GM18873 (cell line): ENCODE measurements around the gene RHOT1.
"Not testable (repeated sequence)": the region's sequence is repeated elsewhere in the genome, so short reads cannot be mapped to it uniquely, and the experiment has no call there.

Experiments used
- ATAC-seq: cut with Tn5 transposase; IDR thresholded peaks from one replicate; pipeline ENCODE4 v1.9.1; 2021; ENCODE audit warnings: mild to moderate bottlenecking, moderate library complexity, moderate number of reproducible peaks; ENCODE audit not compliant: unreplicated experiment, low FRiP score

The RHOT1 gene

DNA sequence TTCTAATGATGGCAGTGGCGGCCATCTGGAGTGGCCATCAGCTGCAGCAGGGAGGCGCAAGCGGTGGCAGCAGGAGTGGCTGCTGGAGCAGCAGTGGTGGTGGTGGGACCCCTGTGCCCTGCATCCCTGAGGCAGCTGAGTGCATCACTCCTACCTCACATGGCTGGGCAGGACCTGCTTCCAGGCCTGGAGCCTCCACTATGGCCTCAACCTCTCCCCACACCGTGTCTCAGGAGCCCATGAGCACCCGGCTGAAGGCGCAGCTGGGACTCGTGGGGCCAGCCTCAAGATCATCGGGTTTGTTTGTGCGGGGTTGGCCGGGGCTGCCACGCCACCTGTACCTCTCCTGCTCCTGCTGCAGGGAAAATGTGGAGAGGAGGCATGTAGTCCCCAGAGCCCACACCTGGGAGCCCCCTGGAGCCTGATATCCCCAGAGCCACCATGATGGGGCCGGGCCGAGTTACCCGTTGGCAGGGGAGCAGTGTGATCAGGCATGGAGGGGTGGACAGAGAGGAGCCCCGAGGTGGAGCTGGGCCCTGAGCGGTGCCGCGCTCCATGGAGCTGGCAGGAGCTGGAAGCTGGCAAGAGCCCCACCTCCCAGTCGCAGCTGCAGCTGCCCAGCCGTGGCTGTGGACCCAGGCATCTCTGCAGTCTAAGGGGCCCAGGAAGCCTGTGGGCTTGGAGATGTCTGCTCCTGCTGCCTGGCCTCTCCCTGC is 16.7 kb downstream of the RHOT1 start:
- no peak for ATAC-seq

DNA sequence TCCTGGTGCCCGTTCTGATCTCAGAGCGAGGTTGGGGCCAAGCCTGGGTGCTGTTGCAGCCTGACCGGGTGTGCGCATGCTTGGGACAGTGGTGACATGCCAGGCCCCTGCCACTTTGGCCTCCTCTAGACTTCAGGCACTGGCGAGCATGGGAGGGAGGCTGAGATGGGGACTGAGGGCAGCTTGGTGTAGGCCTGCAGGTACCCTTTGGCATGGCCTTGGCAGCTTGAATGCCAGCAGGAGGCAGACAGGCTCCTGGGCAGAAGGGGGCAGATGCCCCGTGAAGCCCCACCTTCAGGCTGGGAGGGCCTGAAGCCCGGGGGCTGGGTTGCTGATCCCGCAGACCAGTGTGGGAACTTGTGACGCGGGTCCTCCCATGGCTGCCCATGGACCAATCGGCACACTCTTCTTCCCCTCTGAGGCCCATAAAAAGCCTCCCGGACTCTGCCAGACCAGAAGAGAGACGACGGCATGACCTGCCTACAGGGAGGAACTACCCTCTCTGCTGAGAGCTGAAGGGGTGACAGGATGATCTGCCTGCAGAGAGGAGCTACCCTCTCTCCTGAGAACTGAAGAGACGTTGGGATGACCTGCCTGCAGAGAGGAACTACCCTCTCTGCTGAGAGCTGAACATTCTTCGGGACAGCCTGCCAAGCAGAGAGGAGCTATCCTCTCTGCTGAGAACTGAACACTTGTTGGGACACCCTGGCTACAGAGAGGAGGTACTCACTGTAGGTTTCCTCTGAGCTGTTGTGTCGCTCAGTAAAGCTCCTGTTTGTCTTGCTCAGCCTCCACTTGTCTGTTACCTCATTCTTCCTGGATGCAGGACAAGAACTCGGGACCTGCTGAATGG is 17.5 kb downstream of the RHOT1 start:
- ATAC-seq, result no peak

DNA sequence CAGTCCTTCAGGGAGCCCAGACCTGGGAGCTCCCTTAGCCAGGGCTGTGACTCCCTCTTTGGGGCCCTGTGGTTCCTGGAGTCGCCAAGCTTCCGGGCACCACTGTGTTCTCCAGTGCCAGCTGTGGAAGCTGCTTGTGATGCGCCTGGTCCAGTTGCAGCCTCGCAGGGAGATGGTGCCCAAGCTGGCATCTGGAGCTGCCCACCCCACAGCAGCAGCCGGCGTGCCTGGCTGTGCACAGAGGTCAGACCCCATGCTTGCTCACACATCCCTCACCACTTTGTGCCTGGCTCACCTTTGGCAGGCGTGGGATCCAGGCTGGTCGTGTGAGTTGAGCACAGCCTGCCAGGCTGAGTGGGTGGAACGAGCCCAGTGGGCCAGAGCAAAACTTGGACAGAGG is 18.2 kb downstream of the RHOT1 start:
- no peak for ATAC-seq

DNA sequence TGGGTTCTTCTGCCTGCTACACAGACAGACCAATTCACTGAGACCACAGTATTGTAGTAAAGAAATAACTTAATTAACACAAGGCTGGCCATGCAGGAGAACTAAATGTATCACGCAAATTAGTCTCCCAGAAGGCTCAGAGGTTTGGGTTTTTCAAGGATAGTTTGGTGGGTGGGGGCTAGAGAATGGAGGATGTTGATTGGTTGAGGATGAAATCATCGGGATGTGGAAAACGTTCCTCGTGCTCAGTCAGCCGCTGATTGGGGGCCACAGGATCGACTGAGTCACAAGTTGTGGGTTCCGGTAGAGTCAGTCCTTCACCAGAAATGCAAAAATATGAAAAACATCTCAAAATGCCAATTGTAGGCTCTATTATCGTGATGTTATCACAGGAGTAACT is 18.7 kb downstream of the RHOT1 start:
- ATAC-seq, result no peak

DNA sequence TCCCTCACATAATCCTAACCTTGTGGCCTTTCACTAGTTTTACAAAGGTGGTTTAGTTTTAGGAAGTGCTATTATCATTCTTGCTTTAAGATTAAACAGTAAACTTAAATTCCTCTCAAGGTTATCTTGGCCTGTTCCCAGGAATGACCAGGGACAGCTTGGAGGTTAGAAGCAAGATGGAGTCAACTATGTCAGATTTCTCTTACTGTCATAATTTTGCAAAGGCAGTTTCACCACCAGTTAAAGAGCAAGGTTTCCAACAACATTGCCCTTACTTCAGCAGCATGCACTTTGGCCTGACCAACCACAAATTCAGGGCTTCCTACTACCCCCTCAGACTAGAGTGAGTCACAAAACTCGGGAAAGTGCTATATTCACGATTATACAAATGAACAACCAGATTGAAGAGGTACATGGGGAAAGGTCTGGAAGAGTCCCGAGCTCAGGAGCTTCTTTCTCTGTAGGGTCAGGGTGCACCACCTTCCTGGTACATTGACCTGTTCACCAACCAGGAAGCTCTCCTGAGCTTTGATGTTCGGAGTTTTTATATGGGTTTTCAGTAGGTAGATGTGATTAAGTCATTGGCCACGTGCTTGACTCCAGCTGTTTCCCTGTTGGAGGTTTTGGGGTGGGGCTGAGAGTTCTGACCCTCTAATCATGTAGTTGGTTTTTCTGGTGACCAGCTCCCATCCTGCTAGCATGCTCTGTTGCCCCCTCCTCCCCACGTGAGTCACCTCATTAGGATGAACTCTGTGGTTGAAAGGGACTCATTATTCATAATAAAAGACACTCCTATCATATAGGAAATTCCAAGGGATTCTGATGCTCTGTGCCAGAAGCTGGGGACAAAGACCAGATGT is 19.4 kb downstream of the RHOT1 start:
- no peak for ATAC-seq

DNA sequence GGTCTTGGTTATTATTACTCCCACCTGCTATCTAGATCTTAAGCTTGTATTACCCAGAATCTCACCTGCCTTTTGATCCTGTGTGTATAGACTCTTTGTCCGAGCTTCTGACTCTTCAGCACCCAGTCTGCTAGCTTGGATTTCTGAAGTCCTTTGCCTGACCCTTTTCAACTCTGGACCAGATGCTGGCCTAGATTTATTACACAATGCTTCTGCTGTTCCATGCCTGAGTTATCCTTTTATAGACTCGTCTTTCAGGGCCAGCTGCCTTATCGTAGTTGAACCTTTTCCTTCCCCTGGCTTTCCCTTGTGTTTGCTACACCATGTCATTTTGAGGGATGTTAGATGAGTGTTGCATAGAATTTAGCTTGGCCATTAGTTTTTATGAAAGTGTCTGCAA is 32.6 kb downstream of the RHOT1 start:
- ATAC-seq, result no peak

DNA sequence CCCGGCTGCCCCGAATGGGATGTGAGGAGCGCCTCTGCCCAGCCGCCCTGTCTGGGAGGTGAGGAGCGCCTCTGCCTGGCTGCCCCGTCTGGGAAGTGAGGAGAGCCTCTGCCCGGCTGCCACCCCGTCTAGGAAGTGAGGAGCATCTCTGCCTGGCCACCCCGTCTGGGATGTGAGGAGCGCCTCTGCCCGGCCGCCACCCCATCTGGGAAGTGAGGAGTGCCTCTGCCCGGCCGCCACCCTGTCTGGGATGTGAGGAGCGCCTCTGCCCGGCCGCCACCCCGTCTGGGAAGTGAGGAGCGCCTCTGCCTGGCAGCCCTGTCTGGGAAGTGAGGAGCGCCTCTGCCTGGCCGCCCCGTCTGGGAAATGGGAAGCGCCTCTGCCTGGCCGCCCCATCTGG is 36.4 kb downstream of the RHOT1 start:
- not testable (repeated sequence) for ATAC-seq

DNA sequence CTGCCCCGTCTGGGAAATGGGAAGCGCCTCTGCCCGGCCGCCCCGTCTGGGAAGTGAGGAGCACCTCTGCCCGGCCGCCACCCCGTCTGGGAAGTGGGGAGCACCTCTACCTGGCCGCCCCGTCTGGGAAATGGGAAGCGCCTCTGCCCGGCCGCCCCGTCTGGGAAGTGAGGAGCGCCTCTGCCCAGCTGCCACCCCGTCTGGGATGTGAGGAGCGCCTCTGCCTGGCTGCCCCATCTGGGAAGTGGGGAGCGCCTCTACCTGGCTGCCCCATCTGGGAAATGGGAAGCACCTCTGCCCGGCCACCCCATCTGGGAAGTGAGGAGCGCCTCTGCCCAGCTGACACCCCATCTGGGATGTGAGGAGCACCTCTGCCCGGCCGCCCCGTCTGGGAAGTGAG is 36.8 kb downstream of the RHOT1 start:
- not testable (repeated sequence) for ATAC-seq

DNA sequence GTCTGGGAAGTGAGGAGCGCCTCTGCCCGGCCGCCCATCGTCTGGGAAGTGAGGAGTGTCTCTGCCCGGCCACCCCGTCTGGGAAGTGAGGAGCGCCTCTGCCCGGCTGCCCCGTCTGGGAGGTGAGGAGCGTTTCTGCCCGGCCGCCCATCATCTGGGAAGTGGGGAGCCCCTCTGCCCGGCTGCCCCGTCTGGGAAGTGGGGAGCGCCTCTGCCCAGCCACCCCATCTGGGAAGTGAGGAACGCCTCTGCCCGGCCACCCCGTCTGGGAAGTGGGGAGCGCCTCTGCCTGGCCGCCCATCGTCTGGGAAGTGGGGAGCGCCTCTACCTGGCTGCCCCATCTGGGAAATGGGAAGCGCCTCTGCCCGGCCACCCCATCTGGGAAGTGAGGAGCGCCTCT is 37.2 kb downstream of the RHOT1 start:
- ATAC-seq, result not testable (repeated sequence)

DNA sequence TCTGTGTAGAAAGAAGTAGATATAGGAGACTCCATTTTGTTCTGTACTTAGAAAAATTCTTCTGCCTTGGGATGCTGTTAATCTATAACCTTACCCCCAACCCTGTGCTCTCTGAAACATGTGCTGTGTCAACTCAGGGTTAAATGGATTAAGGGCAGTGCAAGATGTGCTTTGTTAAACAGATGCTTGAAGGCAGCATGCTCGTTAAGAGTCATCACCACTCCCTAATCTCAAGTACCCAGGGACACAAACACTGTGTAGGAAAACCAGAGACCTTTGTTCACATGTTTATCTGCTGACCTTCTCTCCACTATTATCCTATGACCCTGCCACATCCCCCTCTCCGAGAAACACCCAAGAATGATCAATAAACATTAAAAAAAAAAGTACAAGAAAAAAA is 38.0 kb downstream of the RHOT1 start:
- ATAC-seq, result not testable (repeated sequence)

DNA sequence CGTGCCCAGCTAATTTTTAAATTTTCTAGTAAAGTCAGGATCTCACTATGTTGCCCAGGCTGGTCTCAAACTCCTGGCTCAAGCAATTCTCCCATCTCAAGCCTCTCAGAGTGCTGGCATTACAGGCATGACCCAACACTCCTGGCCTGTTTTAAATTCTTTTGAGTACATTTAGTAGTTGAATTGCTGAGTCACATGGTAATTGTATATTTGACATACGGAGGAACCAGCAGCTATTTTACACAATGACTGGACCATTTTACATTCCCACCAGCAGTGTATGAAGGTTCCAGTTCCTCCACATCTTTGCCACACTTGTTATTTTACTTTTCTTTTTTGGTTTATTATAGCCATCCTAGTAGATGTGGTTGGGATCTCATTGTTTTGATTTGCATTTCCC is 43.6 kb downstream of the RHOT1 start:
- ATAC-seq, result no peak

DNA sequence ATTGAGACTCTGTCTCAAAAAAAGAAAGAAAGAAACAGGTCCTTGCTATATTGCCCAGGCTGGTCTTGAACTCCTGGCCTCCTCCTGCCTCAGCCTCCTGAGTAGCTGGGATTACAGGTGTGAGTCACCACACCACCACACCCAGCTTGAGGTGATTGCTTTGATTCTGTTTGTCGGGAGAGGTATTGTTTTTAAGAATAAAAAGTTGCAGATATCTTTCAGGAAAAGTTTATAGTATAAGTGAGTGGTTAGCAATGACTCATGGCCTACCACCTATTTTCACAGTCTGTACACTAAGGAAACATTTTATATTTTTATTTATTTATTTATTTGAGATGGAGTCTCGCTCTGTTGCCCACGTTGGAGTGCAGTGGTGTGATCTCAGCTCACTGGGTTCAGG is 45.0 kb downstream of the RHOT1 start:
- ATAC-seq, result no peak

DNA sequence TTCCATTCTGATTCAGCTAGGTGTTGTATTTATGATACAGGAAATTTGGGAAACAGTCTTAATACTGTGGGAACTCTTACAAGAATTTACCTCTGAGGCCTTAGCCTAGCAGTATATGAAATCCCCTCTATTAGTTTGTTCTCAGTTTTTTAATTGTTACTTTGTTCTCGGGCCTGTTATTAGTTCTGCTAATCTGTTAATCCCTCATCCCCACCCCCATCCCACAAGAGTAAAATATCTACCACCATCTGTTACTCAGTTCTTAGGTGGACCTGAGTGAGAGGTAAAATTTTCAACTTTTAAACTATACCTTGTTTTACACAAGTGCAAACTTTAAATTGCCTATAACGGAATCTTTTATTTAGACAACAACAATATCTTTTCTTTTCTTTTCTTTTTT is 47.0 kb downstream of the RHOT1 start:
- no peak for ATAC-seq

DNA sequence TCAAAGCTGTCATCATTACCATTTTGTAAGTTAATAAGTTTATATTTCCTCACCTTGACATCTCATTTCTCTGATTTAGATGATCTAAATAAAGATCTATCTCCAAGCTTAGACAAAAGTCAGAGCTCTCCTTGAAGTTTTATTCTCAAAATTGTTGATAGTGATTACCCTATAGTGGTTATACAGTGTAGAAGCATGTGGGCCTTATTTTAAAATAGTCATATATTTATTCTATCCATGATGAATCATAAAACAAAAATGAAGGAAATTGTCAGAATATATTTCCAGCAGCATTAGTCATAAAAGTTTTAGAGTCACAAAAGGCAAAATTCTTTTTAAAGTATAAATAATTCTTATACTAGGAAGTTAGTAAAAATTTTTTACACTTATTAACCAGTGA is 49.0 kb downstream of the RHOT1 start:
- no peak for ATAC-seq

DNA sequence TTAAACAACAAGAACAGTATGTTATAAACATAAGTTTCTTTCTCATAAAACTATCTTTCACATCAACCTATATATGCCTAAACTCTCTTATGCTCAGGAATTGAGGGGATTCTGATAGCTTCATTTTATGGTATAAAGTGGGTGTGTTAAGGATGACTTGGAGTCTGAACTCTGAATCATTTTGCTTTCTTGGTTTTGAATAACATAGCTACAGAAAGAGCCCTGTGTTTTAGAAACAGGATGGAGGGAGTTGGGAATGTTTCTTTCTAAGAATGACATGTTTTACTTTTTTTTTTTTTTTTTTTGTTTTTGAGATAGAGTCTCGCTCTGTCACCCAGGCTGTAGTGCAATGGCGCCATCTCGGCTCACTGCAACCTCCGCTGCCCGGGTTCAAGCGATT is 50.1 kb downstream of the RHOT1 start:
- no peak for ATAC-seq

DNA sequence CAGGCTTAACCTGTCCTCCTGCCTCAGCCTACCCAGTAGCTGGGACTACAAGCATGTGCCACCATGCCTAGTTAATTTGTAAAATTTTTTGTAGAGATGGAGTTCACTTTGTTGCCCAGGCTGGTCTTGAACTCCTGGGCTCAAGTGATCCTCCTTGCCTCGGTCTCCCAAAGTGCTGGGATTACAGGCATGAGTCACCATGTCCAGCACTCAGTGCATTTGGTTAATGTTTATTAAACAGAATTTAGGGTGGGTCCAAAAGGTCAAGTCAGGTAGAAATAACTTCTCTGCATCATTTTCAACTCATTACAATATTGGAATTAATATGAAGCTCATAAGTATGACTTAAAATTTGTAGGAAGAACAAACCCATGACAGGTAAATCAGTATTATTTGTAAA is 55.7 kb downstream of the RHOT1 start:
- ATAC-seq, result no peak

DNA sequence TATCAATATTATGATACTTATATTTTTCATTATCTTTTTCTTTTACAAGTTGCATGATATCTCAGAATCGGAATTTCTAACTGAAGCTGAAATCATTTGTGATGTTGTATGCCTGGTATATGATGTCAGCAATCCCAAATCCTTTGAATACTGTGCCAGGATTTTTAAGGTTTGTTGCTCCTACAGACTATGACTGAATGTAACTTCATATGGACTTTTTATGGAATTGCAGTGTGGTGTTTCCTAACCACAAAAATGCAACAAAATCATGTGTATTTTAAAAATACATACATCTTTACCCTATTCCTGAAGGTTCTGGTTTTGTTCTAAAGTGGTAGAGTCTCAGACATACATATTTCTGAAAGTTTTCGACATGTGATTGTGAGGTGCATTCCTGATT is 64.6 kb downstream of the RHOT1 start:
- ATAC-seq, result no peak

DNA sequence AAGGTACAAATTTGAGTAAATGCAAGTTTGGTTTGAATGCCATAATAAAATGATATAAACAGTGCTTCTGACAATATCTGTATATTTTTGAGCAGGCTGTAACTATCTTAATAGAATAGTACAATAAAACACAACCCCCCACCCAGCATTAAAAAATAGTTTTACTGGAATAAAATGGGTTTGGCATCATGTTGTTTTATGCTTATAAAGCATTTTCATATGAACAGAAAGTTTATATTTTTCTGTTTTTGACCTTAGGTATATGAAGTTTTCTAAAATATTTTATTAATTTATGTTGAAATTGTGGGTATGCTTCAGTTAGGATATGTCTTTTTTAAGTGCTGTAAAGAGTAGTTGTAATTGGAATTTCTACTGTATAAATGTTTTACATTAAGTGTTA is 66.1 kb downstream of the RHOT1 start:
- no peak for ATAC-seq

DNA sequence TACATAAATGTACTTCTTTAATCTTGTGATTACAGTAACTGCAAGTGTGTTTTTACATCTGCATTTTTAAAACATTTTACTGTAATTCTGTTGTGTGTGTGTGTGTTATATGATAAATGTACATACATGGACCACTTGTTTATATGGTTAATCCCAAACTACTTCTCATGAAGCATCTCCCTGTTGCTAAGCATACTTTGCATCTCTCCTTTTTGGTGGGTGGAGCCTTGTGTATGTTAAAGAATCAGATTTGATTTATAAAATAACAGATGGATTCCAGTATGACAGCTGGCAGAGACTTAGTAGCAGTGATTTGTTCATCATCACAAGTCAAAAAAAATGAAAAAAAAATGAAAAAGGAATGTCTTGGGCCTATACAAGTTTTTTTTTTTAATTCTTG is 67.3 kb downstream of the RHOT1 start:
- no peak for ATAC-seq

DNA sequence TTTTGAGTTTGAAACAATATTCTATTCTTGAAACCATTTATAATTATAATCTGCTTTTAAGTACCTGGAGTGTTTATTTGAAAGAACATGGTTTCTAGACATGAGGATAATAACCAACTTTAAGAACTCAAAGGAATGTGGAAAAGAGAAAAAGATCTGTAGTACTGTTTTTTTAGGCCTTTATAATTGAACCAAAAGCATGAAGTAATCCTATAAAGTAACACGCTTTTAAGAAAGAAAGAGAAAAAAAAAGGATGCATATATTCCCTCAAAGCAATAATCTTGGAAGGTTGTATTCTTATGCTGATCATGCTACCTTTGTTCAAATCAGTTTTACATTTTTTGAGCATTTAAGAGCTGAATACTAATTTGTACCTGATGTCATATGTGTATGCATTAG is 69.4 kb downstream of the RHOT1 start:
- no peak for ATAC-seq

DNA sequence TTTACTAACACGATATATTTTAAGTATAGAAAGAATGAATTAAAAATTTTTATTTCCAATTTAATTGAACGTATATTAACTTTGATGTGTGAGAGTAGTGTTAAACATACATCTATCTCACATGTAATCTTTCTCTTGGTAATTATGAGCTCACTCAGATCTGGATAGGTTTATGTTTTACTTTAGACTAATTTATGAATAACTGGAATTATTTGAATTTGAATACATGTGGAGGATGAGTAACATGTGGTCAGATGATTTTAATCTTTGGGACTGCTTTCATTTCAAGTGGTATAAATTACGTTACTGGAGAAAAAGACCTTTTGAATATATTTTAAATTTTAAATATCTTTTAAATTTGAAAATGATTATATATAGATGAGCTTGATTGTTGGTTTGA is 73.4 kb downstream of the RHOT1 start:
- ATAC-seq, result no peak
